ENCODE measurements around the gene CKM. TPM values are rescaled to one million over a fixed set of nuclear protein-coding genes. Genes with fewer than 3 reads are reported as not detected.

Gene CKM
- total RNA-seq = under 1 TPM in 1 of 2 donors, not detected in 1; 0.50 TPM
- long read RNA-seq = 0 reads

GRCh38 chr19:45322744-45323281 is at the start of gene CKM:
TSS of gene CKM (minus strand) at chr19:45322875. CDS start at chr19:45319713, 3,162 bp downstream.
- intact Hi-C loops (cut with DNase I, micrococcal nuclease) = no loop called here
- ATAC-seq = no peak

GRCh38 chr19:45370410-45371204 is 47.9 kb upstream of the CKM start, which contains the start of gene ERCC2:
TSS of gene ERCC2 (minus strand) at chr19:45370573. CDS start at chr19:45370540, 33 bp downstream.
- ATAC-seq (peak; percentile 98), DNase-seq (peak; percentile 99)
- intact Hi-C loops (cut with DNase I, micrococcal nuclease) = no loop called here

More at GRCh38 chr19:45322744-45323281, at the start of gene CKM:
- no peak for DNase-seq

- DNase-seq (no peak), ATAC-seq (no peak)
- intact Hi-C loops (cut with DNase I, micrococcal nuclease) = no loop called here
Observed at GRCh38 chr19:45368737-45369340, 46.2 kb upstream of the CKM start.

- DNase-seq (no peak), ATAC-seq (no peak)
- intact Hi-C loops (cut with DNase I, micrococcal nuclease) = no loop called here
Observed at GRCh38 chr19:45368127-45368526, 45.5 kb upstream of the CKM start.

- no peak for DNase-seq
- no peak for ATAC-seq
- intact Hi-C loops (cut with DNase I, micrococcal nuclease) = no loop called here
Observed at GRCh38 chr19:45364696-45365095, 42.0 kb upstream of the CKM start.

GRCh38 chr19:45363861-45364459 is 41.3 kb upstream of the CKM start:
- ATAC-seq (no peak), DNase-seq (no peak)
- intact Hi-C loops (cut with DNase I, micrococcal nuclease) = no loop called here

- DNase-seq (no peak), ATAC-seq (no peak)
- intact Hi-C loops (cut with DNase I, micrococcal nuclease) = no loop called here
Observed at GRCh38 chr19:45362291-45362690, 39.6 kb upstream of the CKM start.

GRCh38 chr19:45361608-45362007 is 38.9 kb upstream of the CKM start:
- ATAC-seq = no peak
- intact Hi-C loops (cut with DNase I, micrococcal nuclease) = no loop called here
- no peak for DNase-seq

GRCh38 chr19:45358213-45358792 is 35.6 kb upstream of the CKM start:
- no peak for ATAC-seq
- DNase-seq = no peak
- intact Hi-C loops (cut with DNase I, micrococcal nuclease) = no loop called here

- DNase-seq = no peak
- intact Hi-C loops (cut with DNase I, micrococcal nuclease) = no loop called here
Observed at GRCh38 chr19:45357445-45357783, 34.7 kb upstream of the CKM start.

GRCh38 chr19:45356760-45357444 is 34.2 kb upstream of the CKM start:
- ATAC-seq (no peak), DNase-seq (no peak)
- intact Hi-C loops (cut with DNase I, micrococcal nuclease) = no loop called here

More at GRCh38 chr19:45357445-45357783, 34.7 kb upstream of the CKM start:
- no peak for ATAC-seq

- ATAC-seq (no peak), DNase-seq (no peak)
- intact Hi-C loops (cut with DNase I, micrococcal nuclease) = no loop called here
Observed at GRCh38 chr19:45355910-45356309, 33.2 kb upstream of the CKM start.

GRCh38 chr19:45355402-45355801 is 32.7 kb upstream of the CKM start:
- ATAC-seq = no peak
- no peak for DNase-seq
- intact Hi-C loops (cut with DNase I, micrococcal nuclease) = no loop called here

GRCh38 chr19:45354241-45354842 is 31.7 kb upstream of the CKM start:
- no peak for ATAC-seq
- intact Hi-C loops (cut with DNase I, micrococcal nuclease) = no loop called here
- no peak for DNase-seq

- intact Hi-C loops (cut with DNase I, micrococcal nuclease) = no loop called here
- DNase-seq (no peak), ATAC-seq (no peak)
Observed at GRCh38 chr19:45352914-45353796, 30.5 kb upstream of the CKM start.

GRCh38 chr19:45352471-45352870 is 29.8 kb upstream of the CKM start:
- ATAC-seq (no peak), DNase-seq (no peak)
- intact Hi-C loops (cut with DNase I, micrococcal nuclease) = no loop called here

GRCh38 chr19:45352062-45352461 is 29.4 kb upstream of the CKM start:
- DNase-seq (no peak), ATAC-seq (no peak)
- intact Hi-C loops (cut with DNase I, micrococcal nuclease) = no loop called here
